ENCODE data around the gene KRTAP3-2.
"Not testable (repeated sequence)": the region's sequence is repeated elsewhere in the genome, so short reads cannot be mapped to it uniquely, and the experiment has no call there.

Gene KRTAP3-2

DNA sequence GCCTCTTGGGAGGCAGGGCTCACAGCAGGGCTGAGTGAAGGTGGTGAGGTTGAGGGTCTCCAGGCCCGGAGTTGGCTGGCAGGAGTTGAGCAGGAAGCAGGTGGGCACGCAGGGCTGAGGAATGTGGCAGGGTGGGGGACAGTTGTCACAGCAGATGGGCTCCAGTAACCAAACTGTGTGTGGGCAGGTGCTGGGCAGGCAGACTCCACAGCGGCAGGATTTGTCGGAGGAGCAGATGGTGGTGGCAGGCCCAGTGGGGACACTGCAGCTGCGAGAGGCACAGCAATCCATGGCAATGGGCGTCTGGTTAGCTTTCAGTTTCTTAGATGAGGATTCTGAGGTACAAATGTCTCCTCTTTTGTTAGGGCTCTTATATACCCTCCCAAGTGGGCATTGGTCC, at the start of gene KRTAP3-2:
Gene KRTAP3-2 (minus strand): TSS at position 344 of the 400 bp plus-strand sequence. CDS start 53 bp downstream, at position 291.
- DNase-seq: not testable (repeated sequence)

DNA sequence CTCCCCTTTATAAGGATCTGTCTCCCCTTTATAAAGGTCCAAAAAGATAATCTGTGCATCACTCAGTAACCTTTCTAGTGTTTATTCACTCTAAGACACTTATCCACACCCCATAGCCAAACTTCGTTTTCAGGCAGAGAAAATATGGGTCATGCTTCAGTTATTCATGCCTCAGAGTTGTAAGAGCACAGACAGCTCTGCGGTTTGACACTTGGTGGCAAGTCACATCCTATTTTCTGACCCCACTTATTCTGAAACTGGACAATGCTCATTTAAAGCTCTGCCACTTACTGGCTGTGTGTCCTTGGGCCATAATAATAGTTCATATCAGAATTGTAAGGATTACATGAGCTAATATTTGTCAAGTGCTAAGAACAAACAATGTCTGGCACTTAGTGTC, 49.4 kb upstream of the KRTAP3-2 start:
- no peak for DNase-seq

DNA sequence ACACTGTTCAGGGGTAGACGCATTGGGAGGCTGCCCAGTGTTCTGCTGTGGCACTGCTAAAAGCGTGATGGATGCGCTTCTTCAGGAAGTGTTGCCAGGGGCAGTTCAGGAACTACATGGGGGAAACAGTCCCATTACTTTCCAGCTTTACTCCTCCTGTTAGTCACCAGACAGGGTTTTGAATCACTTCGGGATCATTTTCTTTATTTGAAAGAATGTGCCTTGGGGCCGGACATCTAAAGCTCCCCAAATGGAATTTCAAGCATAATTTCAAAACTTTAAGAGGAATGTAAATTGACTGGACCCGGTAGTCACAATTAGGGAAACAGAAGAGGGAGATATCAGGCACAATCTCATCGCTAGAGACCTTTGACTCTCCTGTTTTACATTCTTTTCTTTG, 48.7 kb upstream of the KRTAP3-2 start:
- DNase-seq: no peak

DNA sequence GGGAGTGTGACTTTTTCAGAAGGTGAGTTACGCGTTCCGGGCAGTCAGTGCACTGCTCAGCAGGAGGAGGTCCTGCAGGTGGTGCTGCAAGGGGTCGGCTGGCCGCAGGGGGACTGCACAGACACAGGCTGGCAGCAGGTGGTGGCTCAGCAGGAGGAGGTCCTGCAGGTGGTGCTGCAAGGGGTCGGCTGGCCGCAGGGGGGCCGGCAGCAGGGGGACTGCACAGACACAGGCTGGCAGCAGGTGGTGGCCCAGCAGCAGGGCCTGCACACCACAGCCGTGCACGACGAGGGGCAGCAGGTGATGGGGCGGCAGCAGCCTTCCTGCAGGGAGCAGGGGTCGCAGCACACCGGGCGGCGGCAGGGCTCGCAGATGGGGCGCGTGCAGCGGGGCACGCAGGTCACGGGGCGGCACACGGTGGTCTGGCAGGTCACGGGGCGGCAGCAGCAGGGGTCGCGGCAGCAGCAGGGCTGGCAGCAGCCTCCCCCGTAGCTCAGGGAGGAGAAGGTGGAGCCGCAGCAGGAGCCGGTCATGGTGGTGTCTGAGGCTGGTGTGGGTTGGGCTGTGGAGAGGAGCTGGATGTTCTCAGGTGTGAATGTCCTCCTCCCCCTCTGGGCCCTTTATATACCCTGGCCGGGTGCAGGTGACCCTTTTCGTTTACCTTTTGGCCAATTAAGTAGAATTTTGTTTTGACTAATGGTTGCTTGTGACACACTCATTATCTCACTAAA, 47.2 kb upstream of the KRTAP3-2 start, which contains the start of gene KRTAP2-1:
Gene KRTAP2-1 (minus strand): TSS at position 582 of the 731 bp plus-strand sequence. CDS start 49 bp downstream, at position 533.
- not testable (repeated sequence) for DNase-seq

DNA sequence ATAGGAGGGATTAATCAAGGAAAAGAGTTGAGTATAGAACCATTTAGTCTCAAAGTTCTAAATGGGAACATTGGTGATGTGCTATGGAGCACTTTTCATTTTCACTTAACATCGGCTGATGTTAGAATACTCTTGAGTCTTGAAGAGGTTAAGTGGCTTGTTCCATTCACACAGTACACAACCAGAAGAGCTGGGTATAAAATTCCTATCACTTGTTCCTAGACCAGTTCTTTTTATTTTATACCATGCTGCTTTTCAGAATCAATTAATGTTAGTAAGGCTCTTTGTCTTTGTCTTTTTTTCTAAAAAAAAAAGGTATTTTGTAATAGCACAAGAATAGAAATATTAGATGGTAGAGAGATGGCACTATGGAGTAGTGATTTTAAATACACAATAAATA, 43.2 kb upstream of the KRTAP3-2 start:
- DNase-seq: no peak

DNA sequence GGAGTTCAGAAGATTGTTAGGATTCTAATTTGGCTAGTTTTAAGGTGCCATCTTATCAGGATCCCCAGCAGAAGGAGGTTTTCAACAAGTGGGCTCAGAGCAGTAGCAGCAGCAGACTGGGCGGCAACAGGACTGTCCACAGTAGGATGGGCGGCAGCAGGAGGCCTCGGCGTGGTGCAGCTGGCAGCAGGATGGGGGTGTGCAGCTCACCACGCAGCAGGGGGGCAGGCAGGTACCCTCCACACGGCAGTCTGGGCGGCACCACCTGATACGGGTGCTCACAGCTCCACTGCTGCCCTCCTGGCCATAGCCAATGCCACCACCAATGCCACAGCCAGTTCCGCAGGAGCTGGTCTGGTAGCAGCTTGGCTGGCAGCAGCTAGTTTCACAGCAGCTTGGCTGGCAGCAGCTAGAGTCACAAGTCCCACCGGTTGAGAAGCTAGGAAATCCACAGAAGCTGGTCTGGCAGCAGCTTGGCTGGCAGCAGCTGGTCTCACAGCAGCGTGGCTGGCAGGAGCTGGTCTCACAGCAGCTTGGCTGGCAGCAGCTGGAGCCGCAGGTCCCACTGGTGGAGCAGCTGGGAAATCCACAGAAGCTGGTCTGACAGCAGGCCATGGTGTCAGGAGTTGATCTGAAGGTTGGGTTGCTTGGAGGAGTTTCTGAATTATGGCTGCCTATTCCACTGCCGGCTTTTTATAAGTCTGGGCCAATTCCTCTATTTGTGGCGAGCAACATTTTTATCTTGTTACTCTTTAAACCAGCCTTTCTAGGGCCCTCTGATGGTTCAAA, 41.3 kb upstream of the KRTAP3-2 start, which contains the start of gene KRTAP1-1:
Gene KRTAP1-1 (minus strand): TSS at position 668 of the 789 bp plus-strand sequence. CDS start 53 bp downstream, at position 615.
- DNase-seq: peak in 1 of 2 experiments; percentile 11

DNA sequence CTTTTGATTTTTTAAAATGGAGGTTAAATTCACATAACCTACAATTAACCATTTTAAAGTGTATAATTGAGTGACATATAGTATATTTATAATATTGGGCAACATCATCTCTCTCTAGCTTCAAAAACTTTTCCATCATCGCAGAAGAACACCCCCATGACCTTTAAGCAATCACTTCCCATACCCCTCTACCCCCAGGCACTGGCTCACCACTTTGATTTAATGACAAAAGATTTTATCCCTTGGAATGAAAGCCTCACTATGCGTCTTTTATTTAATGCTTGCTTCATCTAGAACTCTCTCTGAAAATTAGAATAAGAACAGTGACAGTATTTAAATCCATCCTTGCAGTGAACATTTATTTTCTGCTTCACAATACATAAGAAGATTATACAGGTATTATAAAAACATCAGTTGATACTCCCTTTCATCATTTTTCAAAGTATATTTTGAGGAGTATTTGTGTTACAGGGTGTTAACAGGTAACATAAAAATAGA, 38.2 kb upstream of the KRTAP3-2 start:
- DNase-seq: no peak

DNA sequence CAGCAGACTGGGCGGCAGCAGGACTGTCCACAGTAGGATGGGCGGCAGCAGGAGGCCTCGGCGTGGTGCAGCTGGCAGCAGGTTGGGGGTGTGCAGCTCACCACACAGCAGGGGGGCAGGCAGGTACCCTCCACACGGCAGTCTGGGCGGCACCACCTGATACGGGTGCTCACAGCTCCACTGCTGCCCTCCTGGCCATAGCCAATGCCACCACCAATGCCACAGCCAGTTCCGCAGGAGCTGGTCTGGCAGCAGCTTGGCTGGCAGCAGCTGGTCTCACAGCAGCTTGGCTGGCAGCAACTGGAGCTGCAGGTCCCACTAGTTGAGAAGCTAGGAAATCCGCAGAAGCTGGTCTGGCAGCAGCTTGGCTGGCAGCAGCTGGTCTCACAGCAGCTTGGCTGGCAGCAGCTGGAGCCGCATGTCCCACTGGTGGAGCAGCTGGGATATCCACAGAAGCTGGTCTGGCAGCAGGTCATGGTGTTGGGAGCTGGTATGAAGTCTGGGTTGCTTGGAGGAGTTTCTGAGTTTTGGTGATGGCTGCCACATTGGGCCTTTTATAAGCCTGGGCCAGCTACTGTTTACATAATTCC, 34.7 kb upstream of the KRTAP3-2 start, which contains the start of gene KRTAP1-3:
Gene KRTAP1-3 (minus strand): TSS at position 529 of the 590 bp plus-strand sequence. CDS start 53 bp downstream, at position 476.
- not testable (repeated sequence) for DNase-seq

DNA sequence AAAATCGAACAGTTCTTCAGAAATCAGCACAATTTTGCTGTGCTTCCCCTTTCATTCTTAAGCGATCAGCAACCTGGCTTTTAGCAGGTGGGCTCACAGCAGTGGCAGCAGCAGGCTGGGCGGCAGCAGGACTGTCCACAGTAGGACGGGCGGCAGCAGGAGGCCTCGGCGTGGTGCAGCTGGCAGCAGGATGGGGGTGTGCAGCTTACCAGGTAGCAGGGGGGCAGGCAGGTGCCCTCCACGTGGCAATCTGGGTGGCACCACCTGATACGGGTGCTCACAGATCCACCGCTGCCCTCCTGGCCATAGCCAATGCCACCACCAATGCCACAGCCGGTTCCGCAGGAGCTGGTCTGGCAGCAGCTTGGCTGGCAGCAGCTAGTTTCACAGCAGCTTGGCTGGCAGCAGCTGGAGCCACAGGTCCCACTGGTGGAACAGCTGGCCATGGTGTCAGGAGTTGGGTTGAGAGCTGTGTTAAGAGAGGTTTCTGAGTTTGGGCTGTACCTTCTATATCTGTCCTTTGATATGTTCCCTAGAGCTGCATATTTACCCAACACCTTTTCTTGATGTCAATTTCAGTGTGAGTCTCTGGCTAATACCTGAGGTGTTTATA, 30.0 kb upstream of the KRTAP3-2 start, which contains the start of gene KRTAP1-4:
Gene KRTAP1-4 (minus strand): TSS at position 563 of the 613 bp plus-strand sequence. CDS start 117 bp downstream, at position 446.
- no peak for DNase-seq

DNA sequence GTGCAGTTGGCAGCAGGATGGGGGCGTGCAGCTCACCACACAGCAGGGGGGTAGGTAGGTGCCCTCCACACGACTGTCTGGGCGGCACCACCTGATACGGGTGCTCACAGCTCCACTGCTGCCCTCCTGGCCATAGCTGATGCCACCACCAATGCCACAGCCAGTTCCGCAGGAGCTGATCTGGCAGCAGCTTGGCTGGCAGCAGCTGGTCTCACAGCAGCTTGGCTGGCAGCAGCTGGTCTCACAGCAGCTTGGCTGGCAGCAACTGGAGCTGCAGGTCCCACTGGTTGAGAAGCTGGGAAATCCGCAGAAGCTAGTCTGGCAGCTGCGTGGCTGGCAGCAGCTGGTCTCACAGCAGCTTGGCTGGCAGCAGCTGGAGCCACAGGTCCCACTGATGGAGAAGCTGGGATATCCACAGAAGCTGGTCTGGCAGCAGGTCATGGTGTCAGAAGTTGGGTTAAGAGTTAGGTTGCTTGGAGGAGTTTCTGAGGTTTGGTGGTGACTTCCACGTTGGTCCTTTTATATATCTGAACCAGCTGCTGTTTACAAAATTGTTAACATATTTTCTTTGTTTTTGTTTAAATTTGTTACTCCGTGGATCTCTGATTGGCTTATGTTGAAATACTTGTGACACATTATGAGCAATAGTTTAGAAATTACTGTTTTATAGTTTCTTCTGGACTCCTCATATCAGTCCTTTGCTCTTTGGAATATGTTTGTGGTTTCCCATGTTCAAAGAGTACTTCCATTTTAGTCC, 27.2 kb upstream of the KRTAP3-2 start, which contains the start of gene KRTAP1-5:
Gene KRTAP1-5 (minus strand): TSS at position 494 of the 757 bp plus-strand sequence. CDS start 53 bp downstream, at position 441.
- DNase-seq: no peak

DNA sequence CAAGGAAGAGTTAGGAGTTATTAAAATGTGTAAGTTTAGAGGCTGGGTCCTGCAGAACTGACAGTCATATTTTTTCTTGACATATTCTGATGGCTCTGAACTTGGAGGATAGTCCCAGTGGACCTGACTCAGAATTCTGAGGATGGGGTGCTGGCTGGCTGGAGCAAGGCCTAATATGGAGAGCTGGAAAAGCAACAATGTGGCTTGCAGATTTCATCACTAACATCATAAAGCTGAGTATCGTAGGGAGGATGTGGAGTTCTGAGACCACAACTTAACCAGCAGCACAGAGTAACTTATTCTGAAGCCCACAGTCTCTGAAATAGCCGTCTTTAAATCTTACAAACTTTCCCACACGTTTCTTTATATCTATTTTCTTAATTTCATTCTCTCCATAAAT, 25.0 kb upstream of the KRTAP3-2 start:
- no peak for DNase-seq

DNA sequence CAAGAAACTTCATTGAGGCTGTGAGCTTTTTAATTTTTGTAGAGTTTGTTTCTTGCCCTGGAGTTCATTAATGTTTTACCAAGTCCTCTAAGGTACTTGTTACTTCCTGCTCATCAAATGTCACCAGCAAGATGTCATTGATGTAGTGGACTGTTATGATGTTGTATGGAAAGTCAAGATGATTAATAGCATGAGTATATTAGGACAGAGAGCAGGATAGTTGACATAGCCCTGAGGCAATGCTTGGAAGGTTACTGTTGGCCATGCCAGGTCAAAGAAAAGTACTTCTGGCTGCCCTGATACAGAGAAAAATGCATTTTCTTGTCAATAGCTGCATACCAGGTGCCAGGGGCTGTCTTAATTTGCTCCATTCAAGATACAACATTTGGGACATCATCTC, 20.6 kb upstream of the KRTAP3-2 start:
- no peak for DNase-seq

DNA sequence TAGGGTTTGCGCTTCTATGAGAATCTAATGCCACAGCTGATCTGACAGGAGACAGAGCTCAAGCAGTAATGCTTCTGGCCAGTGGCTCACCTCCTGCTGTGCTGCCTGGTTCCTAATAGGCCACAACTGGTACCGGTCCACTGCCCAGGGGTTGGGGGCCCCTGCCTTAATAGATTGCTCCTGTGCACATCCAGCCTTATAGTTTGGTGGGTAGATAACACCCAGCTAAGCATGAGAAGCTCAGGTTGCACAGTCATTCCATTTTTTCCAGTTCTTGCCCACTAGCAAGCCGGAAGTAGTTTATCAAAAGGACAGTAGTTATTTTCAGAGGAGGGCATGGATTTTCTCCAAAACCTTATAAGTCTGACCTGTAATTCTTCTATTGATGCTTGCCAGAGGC, 19.7 kb upstream of the KRTAP3-2 start:
- no peak for DNase-seq

DNA sequence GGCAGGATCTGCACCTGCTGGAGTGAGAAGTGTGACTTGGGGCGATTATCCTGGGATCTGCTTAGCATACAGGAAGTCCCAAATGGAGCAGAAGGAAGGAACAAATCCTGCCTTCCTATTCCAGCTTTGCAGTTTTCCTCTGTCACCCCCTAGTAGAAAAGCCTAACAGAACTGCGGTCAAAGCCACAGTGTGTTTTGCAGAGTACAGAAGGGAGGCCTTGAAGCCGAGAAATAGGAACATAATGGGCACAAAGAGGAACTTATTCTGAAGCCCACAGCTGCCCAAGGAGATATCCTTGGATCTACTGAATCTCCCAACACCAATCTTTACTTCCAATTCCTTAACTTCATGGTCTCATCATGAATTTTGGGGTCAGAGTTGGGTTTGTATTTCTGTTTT, 18.8 kb upstream of the KRTAP3-2 start:
- DNase-seq: no peak

DNA sequence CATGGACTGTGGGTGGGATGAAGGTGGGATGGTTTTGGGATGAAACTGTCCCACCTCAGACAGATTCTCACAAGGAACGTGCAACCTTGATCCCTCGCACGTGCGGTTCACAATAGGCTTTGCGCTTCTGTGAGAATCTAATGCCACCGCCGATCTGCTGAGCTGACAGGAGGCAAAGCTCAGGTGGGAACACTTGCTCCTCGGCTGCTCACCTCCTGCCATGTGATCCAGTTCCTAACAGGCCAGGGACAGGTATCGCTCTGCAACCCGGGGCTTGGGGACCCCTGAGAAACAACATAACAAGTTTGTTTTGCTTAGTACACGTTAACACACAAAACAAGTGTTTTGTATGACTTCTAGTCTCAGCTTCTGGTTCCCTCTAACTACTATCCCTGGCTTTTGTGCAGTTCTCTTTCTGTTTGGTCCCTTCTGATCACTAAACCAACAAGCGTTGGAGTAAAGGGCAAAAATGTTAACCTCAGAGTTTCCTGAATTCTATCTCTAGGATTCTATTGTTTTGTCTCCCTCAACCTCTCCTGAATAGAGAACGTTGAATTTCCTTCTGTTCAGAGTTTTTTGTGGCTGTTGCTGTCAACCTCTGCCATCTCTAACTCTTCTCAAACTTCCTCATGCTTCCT, 17.0 kb upstream of the KRTAP3-2 start:
- DNase-seq: no peak

DNA sequence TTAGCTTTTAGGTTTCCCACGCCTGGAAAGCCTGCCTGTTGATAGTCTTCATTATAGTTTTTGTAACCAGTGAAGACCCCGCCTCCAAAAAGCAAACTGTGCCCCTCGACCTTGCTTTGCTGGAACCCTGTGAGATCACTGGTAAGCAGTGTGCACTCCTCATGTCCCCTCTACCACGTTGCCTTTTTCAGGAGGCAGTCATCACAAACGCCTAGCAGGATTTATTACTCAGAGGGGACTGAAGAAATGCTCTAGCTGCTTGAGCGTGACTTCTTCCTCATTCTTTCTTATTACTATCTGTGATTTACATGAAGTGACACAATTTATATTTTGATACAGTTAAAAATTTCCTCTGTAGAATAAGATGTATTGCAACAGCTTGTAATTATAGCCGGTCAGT, 15.7 kb upstream of the KRTAP3-2 start:
- DNase-seq: no peak

DNA sequence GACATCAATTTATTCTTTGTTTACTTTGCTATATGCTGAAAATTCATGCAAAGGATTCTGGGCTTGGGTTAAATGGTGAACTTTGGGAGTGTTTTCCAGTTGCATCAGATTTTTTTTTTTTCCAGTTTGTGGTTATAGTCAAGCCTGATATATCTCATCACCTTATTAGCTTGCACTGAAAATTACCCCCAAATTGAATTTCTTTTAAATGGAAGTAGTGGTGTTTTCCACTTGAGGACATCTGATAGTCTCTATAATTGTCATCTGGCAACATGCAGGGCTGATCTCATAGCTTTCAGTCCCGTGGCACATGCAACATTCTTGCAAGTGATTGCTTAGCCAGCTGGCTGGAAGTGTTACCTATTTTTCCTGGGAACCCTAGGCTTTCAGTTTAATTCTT, 13.9 kb upstream of the KRTAP3-2 start:
- no peak for DNase-seq

DNA sequence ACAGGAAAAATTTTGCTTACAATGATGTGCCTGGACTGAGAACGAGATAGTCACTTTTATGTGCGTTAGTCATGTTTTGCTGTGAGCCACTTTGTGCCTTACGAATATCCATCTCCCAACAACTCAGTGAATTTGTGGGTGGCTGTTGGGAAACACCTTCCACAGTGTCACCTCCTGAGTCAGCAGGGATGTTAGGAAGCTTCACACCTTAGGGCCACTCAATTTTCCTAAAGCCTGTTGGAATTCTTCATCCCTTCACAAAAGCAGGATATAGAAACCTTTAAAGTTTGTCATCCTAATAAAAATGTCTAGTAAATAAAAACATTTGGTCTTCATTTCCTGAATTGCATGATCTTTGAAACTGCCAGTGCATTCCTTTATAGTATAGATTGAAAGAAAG, 13.5 kb upstream of the KRTAP3-2 start:
- DNase-seq: no peak

DNA sequence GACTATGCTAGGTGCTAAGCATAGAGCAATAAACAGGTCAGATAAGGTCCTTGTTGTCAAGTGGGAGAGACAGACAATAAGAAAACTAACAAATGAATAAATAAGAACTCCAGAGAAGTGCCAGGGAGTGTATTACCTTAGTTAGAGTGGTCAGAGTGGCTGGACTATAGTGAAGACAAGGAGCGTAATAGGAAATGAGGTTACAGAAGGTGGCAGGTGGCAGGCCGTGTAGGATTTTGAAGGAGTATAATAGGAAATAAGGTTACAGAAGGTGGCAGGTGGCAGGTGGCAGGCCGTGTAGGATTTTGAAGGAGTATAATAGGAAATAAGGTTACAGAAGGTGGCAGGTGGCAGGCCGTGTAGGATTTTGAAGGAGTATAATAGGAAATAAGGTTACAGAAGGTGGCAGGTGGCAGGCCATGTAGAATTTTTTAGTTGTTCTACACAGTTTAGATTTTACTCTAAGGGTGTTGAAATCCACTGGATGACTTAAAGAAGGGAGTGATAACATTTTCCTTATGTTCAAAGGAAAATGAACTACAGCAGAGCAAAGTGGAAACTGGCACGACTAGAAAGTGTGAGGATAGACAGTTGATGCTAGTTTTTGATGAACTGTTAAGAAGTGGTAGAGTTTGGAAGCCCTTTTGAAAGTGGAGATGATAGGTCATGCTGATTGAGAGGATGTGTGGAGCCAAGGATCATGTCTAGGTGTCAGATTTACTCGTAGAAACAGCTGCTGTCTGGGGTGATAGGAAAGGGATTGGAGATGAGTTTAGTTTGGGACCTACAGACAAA, 12.8 kb upstream of the KRTAP3-2 start:
- no peak for DNase-seq

DNA sequence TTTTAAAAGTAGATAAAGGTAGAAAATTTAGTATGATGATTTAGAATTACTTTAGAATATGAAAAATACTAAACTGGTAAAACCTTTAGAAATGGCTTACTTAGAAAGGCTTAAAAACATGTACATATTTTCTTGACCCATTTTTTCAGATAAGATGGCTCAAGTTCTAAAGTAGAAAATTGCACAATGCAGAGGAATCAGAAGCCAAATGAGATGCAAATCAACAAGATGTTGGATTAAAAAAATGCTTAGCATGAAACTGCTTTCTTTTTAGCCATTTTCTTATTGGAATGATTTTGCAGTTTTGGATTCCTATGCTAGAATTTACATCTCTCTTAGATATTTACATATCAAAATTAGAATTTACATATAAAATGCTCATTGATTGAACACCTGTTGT, 10.7 kb upstream of the KRTAP3-2 start:
- no peak for DNase-seq
